DND-41 (cell line): ENCODE measurements around the gene ADAMTS13.
A peak's percentile ranks its signal among the peaks of the same experiment; 100 is the strongest.
"Not testable (repeated sequence)": the region's sequence is repeated elsewhere in the genome, so short reads cannot be mapped to it uniquely, and the experiment has no call there.

Experiments used
- ATAC-seq: fragments of 200-7000 bp; cut with Tn5 transposase; 3 replicates; pipeline ENCODE4 v1.9.1; 2021; ENCODE audit warnings: low read depth; ENCODE audit not compliant: insufficient read depth
- DNase-seq: peaks from one replicate; pipeline ENCODE4 v3.0.0-alpha.2; 2020
- H2AFZ ChIP-seq: 2 replicates; pipeline ENCODE4 v1.6.0; 2012; ENCODE audit warnings: low read depth, low read length
- H3K27ac ChIP-seq: 2 replicates; pipeline ENCODE4 v1.5.1; 2012; ENCODE audit warnings: low read length, inconsistent platforms
- H3K27me3 ChIP-seq: fragments of 200-600 bp; sonication (generic); 2 replicates; pipeline ENCODE4 v1.6.0; 2012; ENCODE audit warnings: low read length, mild to moderate bottlenecking, inconsistent platforms; ENCODE audit not compliant: insufficient read depth, poor library complexity
- H3K36me3 ChIP-seq: 2 replicates; pipeline ENCODE4 v1.5.1; 2012; ENCODE audit warnings: low read length, inconsistent platforms; ENCODE audit not compliant: insufficient read depth
- H3K4me1 ChIP-seq: 2 replicates; pipeline ENCODE4 v1.5.1; 2012; ENCODE audit warnings: mild to moderate bottlenecking, low read length; ENCODE audit not compliant: insufficient read depth
- H3K4me2 ChIP-seq: 2 replicates; pipeline ENCODE4 v1.6.0; 2012; ENCODE audit warnings: mild to moderate bottlenecking, moderate library complexity, low read length, inconsistent platforms; ENCODE audit not compliant: insufficient read depth
- H3K4me3 ChIP-seq, 2 experiments: fragments of 200-600 bp in 1 of 2; shearing (Covaris generic) in 1 of 2; 2 replicates each; pipeline ENCODE4 v1.5.1; 2012 to 2016; ENCODE audit warnings: inconsistent platforms in 2 of 2, low read length in 2 of 2, mild to moderate bottlenecking in 2 of 2, low read depth in 1 of 2, moderate library complexity in 1 of 2
- H3K79me2 ChIP-seq: 2 replicates; pipeline ENCODE4 v1.6.0; 2012; ENCODE audit warnings: low read length, inconsistent platforms; ENCODE audit not compliant: insufficient read depth
- H3K9ac ChIP-seq: 2 replicates; pipeline ENCODE4 v1.6.0; 2012; ENCODE audit warnings: low read depth, mild to moderate bottlenecking, inconsistent platforms, low read length, moderate library complexity
- H3K9me3 ChIP-seq: 2 replicates; pipeline ENCODE4 v1.5.1; 2012; ENCODE audit warnings: low read length, moderate library complexity, mild to moderate bottlenecking, inconsistent platforms; ENCODE audit not compliant: insufficient read depth, severe bottlenecking
- H4K20me1 ChIP-seq: 2 replicates; pipeline ENCODE4 v1.6.0; 2012; ENCODE audit warnings: low read length; ENCODE audit not compliant: insufficient read depth
- EZH2 ChIP-seq: IDR thresholded peaks from 3 replicates; pipeline ENCODE4 v1.6.1; 2012; ENCODE audit warnings: borderline replicate concordance, low read depth, mild to moderate bottlenecking, moderate library complexity, low read length, inconsistent platforms; ENCODE audit not compliant: severe bottlenecking
- TF ChIP-seq, protein P1 (sequence below): IDR thresholded peaks from 2 replicates; pipeline ENCODE4 v1.5.1; 2012; ENCODE audit warnings: borderline replicate concordance, low read length, moderate library complexity, mild to moderate bottlenecking; ENCODE audit not compliant: poor library complexity, severe bottlenecking; ENCODE audit errors: extremely low read depth

The ADAMTS13 gene

DNA sequence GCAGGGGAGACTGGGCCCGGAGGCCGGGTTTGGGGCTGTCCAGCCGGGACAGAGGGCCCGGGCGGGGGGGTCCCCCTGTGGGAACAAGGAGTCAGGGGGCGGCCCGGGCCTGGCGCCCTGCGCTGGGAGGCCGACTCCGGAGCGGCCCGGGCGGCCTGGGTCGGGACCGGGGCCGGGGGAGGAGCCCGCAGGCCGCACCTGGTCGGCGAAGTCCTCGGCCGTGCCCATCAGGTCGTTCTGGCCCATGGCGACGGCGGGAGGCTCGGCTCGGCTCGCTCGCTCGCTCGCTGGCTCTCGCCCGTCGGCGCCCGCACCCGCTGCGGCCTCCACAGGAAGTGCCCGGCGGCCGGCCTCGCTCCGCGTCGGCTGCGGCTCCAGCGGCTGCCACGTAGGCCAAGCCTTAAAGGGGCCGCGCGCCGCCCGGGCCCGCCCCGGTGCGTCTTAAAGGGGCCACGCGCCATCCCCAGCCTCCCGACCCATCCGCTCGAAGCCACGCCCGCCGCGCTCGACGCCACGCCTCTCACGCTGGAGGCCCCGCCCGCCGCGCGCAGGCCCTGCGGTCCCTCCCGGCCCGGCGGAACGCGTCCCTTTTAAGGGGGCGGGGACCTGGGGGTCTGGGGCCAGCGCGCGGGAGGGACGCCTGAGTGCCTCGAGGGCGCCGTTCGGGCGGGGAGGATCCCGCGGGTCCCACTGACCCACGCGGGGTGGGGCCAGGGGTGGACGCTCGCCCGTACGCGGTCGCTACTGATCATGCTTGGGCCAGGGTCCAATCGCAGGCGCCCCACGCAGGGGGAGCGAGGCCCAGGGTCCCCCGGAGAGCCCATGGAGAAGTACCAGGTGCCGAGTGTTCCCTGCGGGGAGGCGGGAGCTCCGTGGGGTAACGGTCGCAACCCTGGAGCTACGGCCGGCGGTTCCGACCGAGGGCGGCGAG lies 46.2 kb upstream of the ADAMTS13 start, which contains the start of the genes STKLD1 and SURF4:
TSS of gene STKLD1 (plus strand) at position 643 of the 931 bp plus-strand sequence. CDS start at position 751, 108 bp downstream.
TSS of gene SURF4 (minus strand) at position 337 of the 931 bp plus-strand sequence. CDS start at position 246, 91 bp downstream.
- Histone ChIP-seq H3K36me3 (peaks cover 25% of the 10 kb centered on the region), H3K9me3 (no peaks in the 10 kb centered on the region), H2AFZ (peak within 1 kb of the TSS; percentile 77), H3K9ac (peak within 1 kb of the TSS; percentile 89), H3K79me2 (peaks cover 49% of the 10 kb centered on the region), H4K20me1 (peaks cover 38% of the 10 kb centered on the region), H3K4me3 (peak within 1 kb of the TSS; percentile 98 to 100), H3K27ac (peak within 1 kb of the TSS; percentile 91), H3K27me3 (no peaks in the 10 kb centered on the region), H3K4me1 (peaks cover 39% of the 10 kb centered on the region), H3K4me2 (peak within 1 kb of the TSS; percentile 95)
- TF ChIP-seq, protein P1, sequence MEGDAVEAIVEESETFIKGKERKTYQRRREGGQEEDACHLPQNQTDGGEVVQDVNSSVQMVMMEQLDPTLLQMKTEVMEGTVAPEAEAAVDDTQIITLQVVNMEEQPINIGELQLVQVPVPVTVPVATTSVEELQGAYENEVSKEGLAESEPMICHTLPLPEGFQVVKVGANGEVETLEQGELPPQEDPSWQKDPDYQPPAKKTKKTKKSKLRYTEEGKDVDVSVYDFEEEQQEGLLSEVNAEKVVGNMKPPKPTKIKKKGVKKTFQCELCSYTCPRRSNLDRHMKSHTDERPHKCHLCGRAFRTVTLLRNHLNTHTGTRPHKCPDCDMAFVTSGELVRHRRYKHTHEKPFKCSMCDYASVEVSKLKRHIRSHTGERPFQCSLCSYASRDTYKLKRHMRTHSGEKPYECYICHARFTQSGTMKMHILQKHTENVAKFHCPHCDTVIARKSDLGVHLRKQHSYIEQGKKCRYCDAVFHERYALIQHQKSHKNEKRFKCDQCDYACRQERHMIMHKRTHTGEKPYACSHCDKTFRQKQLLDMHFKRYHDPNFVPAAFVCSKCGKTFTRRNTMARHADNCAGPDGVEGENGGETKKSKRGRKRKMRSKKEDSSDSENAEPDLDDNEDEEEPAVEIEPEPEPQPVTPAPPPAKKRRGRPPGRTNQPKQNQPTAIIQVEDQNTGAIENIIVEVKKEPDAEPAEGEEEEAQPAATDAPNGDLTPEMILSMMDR = no peak
- no peak for TF ChIP-seq EZH2
- DNase-seq (peak; percentile 95), ATAC-seq (peak; percentile 90)

DNA sequence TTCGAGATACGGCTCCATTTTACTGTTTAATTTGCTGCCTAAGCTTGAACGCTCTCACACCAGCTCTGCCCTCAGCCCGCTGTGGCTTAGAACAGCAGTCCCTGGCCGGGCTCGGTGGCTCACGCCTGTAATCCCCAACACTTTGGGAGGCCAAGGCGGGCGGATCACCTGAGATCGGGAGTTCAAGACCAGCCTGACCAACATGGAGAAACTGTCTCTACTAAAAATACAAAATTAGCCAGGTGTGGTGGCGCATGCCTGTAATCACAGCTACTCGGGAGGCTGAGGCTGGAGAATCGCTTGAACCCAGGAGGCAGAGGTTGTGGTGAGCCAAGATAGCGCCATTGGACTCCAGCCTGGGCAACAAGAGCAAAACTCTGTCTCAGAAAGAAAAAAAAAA lies 44.9 kb upstream of the ADAMTS13 start:
- H3K9ac ChIP-seq, H3K27me3 ChIP-seq, H3K4me3 ChIP-seq, H2AFZ ChIP-seq, H3K27ac ChIP-seq, DNase-seq, ATAC-seq, H3K9me3 ChIP-seq: not testable (repeated sequence)
- peaks cover 12% of the 10 kb centered on the region for H3K36me3 ChIP-seq
- H3K79me2 ChIP-seq = peaks cover 36% of the 10 kb centered on the region
- H4K20me1 ChIP-seq = peaks cover 25% of the 10 kb centered on the region
- peak overlapping the region; percentile 95; the same call in 1 of the 2 replicates for H3K4me2 ChIP-seq
- H3K4me1 ChIP-seq = peaks cover 36% of the 10 kb centered on the region

DNA sequence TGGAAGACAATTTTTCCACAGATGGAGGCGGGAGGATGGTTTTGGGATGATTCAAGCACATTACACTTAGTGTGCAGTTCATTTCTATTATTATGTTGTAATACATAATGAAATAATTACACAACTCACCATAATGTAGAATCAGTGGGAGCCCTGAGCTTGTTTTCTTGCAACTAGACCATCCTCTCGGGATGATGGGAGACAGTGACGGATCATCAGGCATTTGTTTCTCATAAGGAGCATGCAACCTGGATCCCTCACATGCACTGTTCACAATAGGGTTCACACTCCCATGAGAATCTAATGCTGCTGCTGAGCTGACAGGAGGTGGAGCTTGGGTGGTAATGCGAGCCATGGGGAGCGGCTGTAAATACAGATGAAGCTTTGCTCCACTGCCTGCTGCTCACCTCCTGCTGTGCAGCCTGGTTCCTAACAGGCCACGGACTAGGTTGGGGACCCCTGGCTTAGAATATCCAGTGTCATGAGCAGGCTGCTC lies 44.4 kb upstream of the ADAMTS13 start:
- Histone ChIP-seq H3K4me3 (no peak overlapping the region), H4K20me1 (peaks cover 20% of the 10 kb centered on the region), H3K4me1 (peaks cover 32% of the 10 kb centered on the region), H3K27ac (no peak overlapping the region), H3K79me2 (peaks cover 31% of the 10 kb centered on the region), H3K9ac (no peak overlapping the region), H3K27me3 (no peaks in the 10 kb centered on the region), H3K4me2 (no peak overlapping the region), H3K36me3 (peaks cover 8% of the 10 kb centered on the region), H3K9me3 (no peaks in the 10 kb centered on the region), H2AFZ (no peak overlapping the region; the same call in 1 of the 2 replicates)
- DNase-seq (no peak), ATAC-seq (no peak)
- TF ChIP-seq, protein P1 = no peak
- TF ChIP-seq EZH2 = no peak

DNA sequence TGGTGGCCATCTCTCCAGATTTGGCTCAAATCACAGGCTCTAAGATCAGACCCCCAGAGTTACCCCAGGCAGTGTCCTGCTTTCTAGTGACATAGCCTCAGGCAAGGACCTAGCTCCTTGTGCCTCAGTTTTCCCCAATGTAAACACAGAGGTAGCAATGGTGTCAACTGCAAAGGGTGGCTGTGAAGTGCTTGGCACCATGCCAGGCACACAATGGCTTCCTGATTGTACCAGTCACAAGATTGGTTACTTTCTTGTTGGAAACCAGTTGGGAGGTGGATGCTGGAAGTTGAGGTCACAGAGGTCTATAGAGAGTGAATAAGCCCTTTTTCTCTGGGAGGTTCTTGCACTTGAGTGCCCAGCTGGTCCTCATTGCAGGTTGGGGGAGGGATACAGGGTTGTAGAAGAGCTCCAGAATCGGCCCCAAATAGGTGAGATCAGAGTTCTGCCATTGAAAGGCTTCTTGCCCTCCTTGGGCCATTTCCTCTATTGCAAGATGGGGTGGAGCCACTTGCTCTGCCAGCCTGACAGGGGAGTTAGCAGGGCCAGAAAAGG lies 43.7 kb upstream of the ADAMTS13 start:
- TF ChIP-seq, protein P1 = no peak
- TF ChIP-seq EZH2 = no peak
- Histone ChIP-seq H3K9me3 (no peaks in the 10 kb centered on the region), H3K4me1 (peaks cover 26% of the 10 kb centered on the region), H2AFZ (no peak overlapping the region; the same call in 1 of the 2 replicates), H3K27ac (no peak overlapping the region), H3K4me2 (no peak overlapping the region), H3K9ac (no peak overlapping the region), H3K36me3 (peaks cover 2% of the 10 kb centered on the region), H3K79me2 (peaks cover 24% of the 10 kb centered on the region), H3K4me3 (no peak overlapping the region), H3K27me3 (no peaks in the 10 kb centered on the region), H4K20me1 (peaks cover 13% of the 10 kb centered on the region; the same call in 1 of the 2 replicates)
- DNase-seq = no peak
- ATAC-seq = no peak
